Measurements from ENCODE around the gene UBL4A. TPM values are rescaled to one million over a fixed set of nuclear protein-coding genes. Genes with fewer than 3 reads are reported as not detected.

UBL4A gene
- total RNA-seq, 2 donors from 2014 or later = 54.6 to 61.0 TPM

DNA sequence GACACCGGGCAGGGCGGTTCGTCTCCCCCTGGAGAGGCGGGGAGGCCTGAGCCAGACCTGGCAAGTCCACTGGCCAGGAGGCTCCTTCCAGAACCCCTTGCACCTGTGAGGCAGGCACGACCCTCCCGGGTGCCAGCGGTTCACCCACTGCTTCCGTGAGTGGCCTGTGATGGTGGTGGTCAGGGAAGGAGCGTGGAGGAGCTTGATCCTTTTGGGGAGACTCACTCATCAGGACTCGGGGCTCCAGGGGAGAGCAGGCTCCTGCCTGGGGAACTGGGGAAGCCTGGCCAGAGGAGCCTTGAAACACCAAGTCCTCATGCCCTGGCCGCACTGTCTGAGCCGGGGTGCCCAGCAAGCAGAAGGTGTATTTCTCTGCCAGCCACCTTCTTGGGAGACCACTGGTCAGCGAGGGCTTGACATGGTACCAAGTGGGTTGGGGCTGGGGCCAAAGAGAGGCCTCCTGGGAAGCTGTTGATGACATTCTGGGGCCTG, 41.6 kb downstream of the UBL4A start:
- Histone ChIP-seq H3K27ac (peak overlapping the region; percentile 75 to 91), H3K36me3 (peaks cover 33% of the 10 kb centered on the region)

DNA sequence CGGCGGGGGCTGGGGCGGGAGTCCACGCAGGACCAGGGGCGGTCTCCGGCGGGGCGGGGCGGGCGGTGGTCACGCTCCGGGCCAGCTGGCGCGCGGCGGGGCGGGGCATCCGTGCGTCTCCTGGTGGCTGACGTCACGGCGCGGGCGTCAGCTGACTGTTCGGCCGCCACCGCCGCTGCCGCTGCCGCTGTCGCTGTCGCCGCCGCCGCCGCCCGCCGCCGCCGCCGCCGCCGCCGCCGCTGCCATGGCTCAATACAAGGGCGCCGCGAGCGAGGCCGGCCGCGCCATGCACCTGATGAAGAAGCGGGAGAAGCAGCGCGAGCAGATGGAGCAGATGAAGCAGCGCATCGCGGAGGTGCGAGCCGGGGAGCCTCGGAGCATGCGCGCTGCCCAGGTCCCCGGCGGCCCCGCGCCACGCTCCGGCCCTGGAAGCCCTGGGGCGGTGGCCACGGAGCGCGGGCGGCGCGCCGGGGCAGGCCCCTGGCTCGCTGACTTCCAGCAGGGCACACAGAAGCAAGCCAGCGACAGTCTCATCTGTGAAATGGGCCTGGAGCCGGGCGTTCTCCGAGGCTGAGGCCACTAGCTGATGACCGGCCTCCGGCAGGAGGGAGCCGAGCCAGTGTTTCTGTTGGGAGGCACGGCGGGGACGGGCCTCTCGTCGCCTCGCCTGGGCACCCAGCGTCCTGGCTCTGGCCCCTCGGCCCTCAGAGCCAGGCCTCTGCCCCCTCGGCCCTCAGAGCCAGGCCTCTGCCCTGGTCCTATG, 42.2 kb downstream of the UBL4A start, which contains the start of gene FAM50A:
FAM50A (plus strand) TSS at position 150 of the 763 bp plus-strand sequence; CDS start at position 245, 95 bp downstream.
- peaks cover 0 to 13% of the 10 kb centered on the region in 2 donors for H3K4me1 ChIP-seq
- peak within 1 kb of the TSS; percentile 89 to 91 for H3K27ac ChIP-seq
- H3K4me3 ChIP-seq = peak within 1 kb of the TSS; percentile 49 to 51
- no peaks in the 10 kb centered on the region for H3K27me3 ChIP-seq
- TF ChIP-seq, protein P1, sequence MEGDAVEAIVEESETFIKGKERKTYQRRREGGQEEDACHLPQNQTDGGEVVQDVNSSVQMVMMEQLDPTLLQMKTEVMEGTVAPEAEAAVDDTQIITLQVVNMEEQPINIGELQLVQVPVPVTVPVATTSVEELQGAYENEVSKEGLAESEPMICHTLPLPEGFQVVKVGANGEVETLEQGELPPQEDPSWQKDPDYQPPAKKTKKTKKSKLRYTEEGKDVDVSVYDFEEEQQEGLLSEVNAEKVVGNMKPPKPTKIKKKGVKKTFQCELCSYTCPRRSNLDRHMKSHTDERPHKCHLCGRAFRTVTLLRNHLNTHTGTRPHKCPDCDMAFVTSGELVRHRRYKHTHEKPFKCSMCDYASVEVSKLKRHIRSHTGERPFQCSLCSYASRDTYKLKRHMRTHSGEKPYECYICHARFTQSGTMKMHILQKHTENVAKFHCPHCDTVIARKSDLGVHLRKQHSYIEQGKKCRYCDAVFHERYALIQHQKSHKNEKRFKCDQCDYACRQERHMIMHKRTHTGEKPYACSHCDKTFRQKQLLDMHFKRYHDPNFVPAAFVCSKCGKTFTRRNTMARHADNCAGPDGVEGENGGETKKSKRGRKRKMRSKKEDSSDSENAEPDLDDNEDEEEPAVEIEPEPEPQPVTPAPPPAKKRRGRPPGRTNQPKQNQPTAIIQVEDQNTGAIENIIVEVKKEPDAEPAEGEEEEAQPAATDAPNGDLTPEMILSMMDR (IDR thresholded peaks at IDR 0.05) = no peak
- H3K36me3 ChIP-seq = peaks cover 33% of the 10 kb centered on the region
- DNase-seq (ENCODE audit: low spot score) = peak; percentile 78
- no peaks in the 10 kb centered on the region for H3K9me3 ChIP-seq

More for the DNA sequence above, 41.6 kb downstream of the UBL4A start:
- Histone ChIP-seq H3K4me3 (peak overlapping the region; percentile 49 to 51), H3K27me3 (no peaks in the 10 kb centered on the region), H3K9me3 (no peaks in the 10 kb centered on the region), H3K4me1 (peaks cover 0 to 11% of the 10 kb centered on the region in 2 donors)
- TF ChIP-seq, protein P1 (IDR thresholded peaks at IDR 0.05) = no peak
- no peak for DNase-seq (ENCODE audit: low spot score)

DNA sequence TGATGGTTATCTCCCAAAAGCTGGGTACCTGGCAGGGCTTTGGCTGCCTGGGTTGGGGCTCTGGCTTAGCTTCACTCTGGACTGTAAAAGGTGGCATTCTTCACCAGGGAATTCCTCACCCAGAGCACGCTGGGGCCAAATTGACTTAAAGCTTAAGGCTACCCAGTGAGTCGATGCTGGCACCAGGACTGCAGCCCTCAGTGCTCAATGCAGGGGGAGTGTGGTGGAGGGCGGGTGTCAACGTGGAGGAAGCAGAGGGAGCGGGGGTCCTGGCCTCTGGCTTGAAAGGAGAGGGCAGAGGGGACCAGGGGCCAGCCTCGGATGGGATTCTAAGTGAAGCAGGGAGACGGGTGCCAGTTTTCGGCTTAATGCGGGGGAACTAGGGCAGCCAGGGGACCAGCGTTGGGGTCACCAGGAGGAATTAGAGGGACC, 42.9 kb downstream of the UBL4A start:
- peak overlapping the region; percentile 89 to 91 for H3K27ac ChIP-seq
- peak overlapping the region; percentile 24 to 49 for H3K4me3 ChIP-seq
- no peak for DNase-seq (ENCODE audit: low spot score)
- H3K36me3 ChIP-seq = peaks cover 32% of the 10 kb centered on the region
- H3K4me1 ChIP-seq = peaks cover 0 to 19% of the 10 kb centered on the region in 2 donors
- TF ChIP-seq, protein P1 (IDR thresholded peaks at IDR 0.05) = no peak
- no peaks in the 10 kb centered on the region for H3K27me3 ChIP-seq
- H3K9me3 ChIP-seq = no peaks in the 10 kb centered on the region

DNA sequence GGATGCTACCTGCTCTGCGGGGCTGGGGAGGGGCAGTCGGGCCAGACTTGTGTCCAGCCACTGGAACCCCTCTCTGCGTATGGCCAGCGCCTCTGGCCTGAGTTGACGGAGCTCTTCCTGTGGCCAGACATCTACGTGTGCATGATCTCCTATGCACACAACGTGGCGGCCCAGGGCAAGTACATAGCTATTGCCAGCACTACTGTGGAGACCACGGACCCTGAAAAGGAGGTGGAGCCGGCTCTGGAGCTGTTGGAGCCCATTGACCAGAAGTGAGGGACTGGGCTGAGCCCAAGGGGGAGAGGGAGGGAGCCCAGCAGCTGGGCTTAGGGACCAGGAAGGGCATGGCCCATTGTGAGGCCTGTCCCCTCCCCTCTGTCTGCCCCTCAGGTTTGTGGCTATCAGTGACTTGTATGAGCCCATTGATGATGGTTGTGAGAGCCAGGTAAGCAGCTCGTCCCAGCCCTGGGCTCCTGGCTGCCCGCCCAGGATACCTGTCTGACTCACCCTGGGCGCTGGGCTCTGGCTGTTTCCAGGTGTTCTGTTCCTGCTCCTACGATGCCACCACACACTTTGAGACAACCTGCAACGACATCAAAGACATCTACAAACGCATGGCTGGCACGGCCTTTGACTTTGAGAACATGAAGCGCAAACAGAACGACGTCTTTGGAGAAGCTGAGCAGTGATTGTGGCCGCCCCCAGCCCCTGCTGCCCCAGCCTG, 44.3 kb downstream of the UBL4A start:
- Histone ChIP-seq H3K4me1 (peaks cover 0 to 26% of the 10 kb centered on the region in 2 donors), H3K4me3 (no peak overlapping the region), H3K36me3 (peaks cover 31% of the 10 kb centered on the region), H3K9me3 (no peaks in the 10 kb centered on the region), H3K27me3 (no peaks in the 10 kb centered on the region), H3K27ac (no peak overlapping the region)
- DNase-seq (ENCODE audit: low spot score) = no peak
- TF ChIP-seq, protein P1 (IDR thresholded peaks at IDR 0.05) = no peak

DNA sequence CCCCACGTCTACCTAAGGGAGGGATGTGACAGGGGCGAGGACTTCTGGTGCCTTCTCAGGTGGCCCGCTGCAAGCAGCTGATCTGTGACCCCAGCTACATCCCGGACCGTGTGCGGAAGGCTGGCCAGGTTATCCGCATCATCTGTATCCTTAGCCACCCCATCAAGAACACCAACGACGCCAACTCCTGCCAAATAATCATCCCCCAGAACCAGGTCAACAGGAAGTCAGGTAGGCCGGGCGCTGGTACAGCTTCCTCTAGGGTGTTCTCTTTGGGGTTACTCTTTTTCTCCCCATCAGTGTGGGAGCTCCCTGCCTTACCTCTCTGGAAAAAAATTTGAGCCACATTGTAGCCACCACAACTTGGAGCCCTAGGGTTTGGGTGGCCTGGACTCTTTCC, 44.9 kb downstream of the UBL4A start:
- DNase-seq (ENCODE audit: low spot score) = no peak
- no peak overlapping the region for H3K4me3 ChIP-seq
- peaks cover 31% of the 10 kb centered on the region for H3K36me3 ChIP-seq
- H3K9me3 ChIP-seq = no peaks in the 10 kb centered on the region
- no peak overlapping the region for H3K27ac ChIP-seq
- no peaks in the 10 kb centered on the region for H3K27me3 ChIP-seq
- TF ChIP-seq, protein P1 (IDR thresholded peaks at IDR 0.05) = no peak
- H3K4me1 ChIP-seq = peaks cover 0 to 26% of the 10 kb centered on the region in 2 donors

Data from right atrium auricular region (tissue), 2 donors.